DMS 273 (cell line): ENCODE results near the gene F13A1.
A peak's percentile ranks its signal among the peaks of the same experiment; 100 is the strongest.

Experiments used
- DNase-seq: peaks from one replicate; lab custom pipeline; 2025; ENCODE audit not compliant: unreplicated experiment; lab: John Stamatoyannopoulos, UW

The F13A1 gene

GRCh38 chr6:6319952-6320811, at the start of gene F13A1:
TSS of gene F13A1 (minus strand) at chr6:6320662. CDS start at chr6:6318664, 1,998 bp downstream.
- DNase-seq: no peak

- DNase-seq: no peak
These were observed 48.2 kb upstream of the F13A1 start for GRCh38 chr6:6368684-6369052.

- DNase-seq: no peak
These were observed 47.7 kb upstream of the F13A1 start for GRCh38 chr6:6368040-6368683.

GRCh38 chr6:6366803-6367202, 46.3 kb upstream of the F13A1 start:
- no peak for DNase-seq

- DNase-seq: no peak
These were observed 44.8 kb upstream of the F13A1 start for GRCh38 chr6:6365242-6365641.

GRCh38 chr6:6362056-6362840, 41.8 kb upstream of the F13A1 start:
- no peak for DNase-seq

GRCh38 chr6:6357530-6357929, 37.1 kb upstream of the F13A1 start:
- DNase-seq: no peak

GRCh38 chr6:6357032-6357431, 36.6 kb upstream of the F13A1 start:
- DNase-seq: no peak

GRCh38 chr6:6352772-6353171, 32.3 kb upstream of the F13A1 start:
- DNase-seq: no peak

GRCh38 chr6:6351511-6352025, 31.1 kb upstream of the F13A1 start:
- peak; percentile 26 for DNase-seq

GRCh38 chr6:6350696-6351095, 30.2 kb upstream of the F13A1 start:
- DNase-seq: no peak

GRCh38 chr6:6348256-6348655, 27.8 kb upstream of the F13A1 start:
- no peak for DNase-seq

GRCh38 chr6:6346427-6347023, 26.1 kb upstream of the F13A1 start:
- DNase-seq: no peak

GRCh38 chr6:6333501-6333900, 13.0 kb upstream of the F13A1 start:
- peak; percentile 8 for DNase-seq

GRCh38 chr6:6332811-6333244, 12.4 kb upstream of the F13A1 start:
- DNase-seq: no peak

- no peak for DNase-seq
These were observed 11.6 kb upstream of the F13A1 start for GRCh38 chr6:6331946-6332601.

- DNase-seq: no peak
These were observed 10.9 kb upstream of the F13A1 start for GRCh38 chr6:6331393-6331792.

GRCh38 chr6:6330407-6330806, 9.9 kb upstream of the F13A1 start:
- DNase-seq: no peak

- no peak for DNase-seq
These were observed 8.0 kb upstream of the F13A1 start for GRCh38 chr6:6328451-6328850.

GRCh38 chr6:6323352-6323751, 2.9 kb upstream of the F13A1 start:
- no peak for DNase-seq

- no peak for DNase-seq
These were observed 439 bp upstream of the F13A1 start for GRCh38 chr6:6320901-6321300.
